ENCODE data around the gene FNDC5.

FNDC5 gene

DNA sequence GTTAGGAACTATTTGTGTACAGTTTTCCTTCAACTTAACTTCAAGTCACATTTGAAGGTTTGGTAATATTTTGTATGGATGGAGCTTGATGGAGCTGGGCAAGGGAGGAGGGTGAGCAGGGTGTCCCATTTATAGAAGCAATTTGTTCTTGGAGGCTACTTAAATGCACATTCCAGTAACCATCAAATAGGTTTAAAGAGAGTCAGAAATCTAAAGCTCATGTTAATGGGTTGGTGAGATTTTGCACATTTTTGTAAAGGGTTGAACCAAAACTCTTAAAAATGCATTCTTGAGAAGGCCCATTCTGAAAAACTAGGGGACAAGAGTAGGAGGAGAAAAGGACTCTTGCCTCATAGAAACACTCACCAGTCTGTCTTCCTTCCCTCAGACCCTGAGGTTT, 10.1 kb downstream of the FNDC5 start:
- TF ChIP-seq, protein P1, sequence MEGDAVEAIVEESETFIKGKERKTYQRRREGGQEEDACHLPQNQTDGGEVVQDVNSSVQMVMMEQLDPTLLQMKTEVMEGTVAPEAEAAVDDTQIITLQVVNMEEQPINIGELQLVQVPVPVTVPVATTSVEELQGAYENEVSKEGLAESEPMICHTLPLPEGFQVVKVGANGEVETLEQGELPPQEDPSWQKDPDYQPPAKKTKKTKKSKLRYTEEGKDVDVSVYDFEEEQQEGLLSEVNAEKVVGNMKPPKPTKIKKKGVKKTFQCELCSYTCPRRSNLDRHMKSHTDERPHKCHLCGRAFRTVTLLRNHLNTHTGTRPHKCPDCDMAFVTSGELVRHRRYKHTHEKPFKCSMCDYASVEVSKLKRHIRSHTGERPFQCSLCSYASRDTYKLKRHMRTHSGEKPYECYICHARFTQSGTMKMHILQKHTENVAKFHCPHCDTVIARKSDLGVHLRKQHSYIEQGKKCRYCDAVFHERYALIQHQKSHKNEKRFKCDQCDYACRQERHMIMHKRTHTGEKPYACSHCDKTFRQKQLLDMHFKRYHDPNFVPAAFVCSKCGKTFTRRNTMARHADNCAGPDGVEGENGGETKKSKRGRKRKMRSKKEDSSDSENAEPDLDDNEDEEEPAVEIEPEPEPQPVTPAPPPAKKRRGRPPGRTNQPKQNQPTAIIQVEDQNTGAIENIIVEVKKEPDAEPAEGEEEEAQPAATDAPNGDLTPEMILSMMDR (IDR thresholded peaks at IDR 0.05; ENCODE audit: insufficient read depth, low read length, missing control alignments) = no peak
- no peak for DNase-seq (ENCODE audit: low read depth, low spot score)
- H3K4me3 ChIP-seq (ENCODE audit: low read depth, low read length) = no peak overlapping the region
- ChIA-PET CTCF (interaction anchor here (2.1 to 7.7 kb wide), 2 partner anchors 13 to 32 kb away, joined by 6 to 112 read pairs; partner anchors contain the start of gene FNDC5), POLR2A (no interaction called here)

- DNase-seq (ENCODE audit: low read depth, low spot score) = no peak
- H3K4me3 ChIP-seq (ENCODE audit: low read depth, low read length) = no peak overlapping the region
- TF ChIP-seq, protein P1 (IDR thresholded peaks at IDR 0.05; ENCODE audit: insufficient read depth, low read length, missing control alignments) = no peak
- ChIA-PET POLR2A (no interaction called here), CTCF (interaction anchor here (0.8 to 7.7 kb wide), 3 partner anchors 11 to 31 kb away, joined by 3 to 112 read pairs (median 6); partner anchors contain the start of gene FNDC5)
Measured at GRCh38 chr1:32859915-32860314, 10.8 kb downstream of the FNDC5 start.

- DNase-seq (ENCODE audit: low read depth, low spot score) = no peak
- POLR2A ChIA-PET = no interaction called here
- TF ChIP-seq, protein P1 (IDR thresholded peaks at IDR 0.05; ENCODE audit: insufficient read depth, low read length, missing control alignments) = no peak
- no peak overlapping the region for H3K4me3 ChIP-seq (ENCODE audit: low read depth, low read length)
- CTCF ChIA-PET = interaction anchor here (1.2 to 7.7 kb wide), 2 partner anchors 15 to 32 kb away, joined by 3 to 112 read pairs; partner anchors contain the start of gene FNDC5
Measured at GRCh38 chr1:32858791-32859190, 11.9 kb downstream of the FNDC5 start.

- no peak overlapping the region for H3K4me3 ChIP-seq (ENCODE audit: low read depth, low read length)
- ChIA-PET POLR2A (no interaction called here), CTCF (interaction anchor here (1.2 to 7.7 kb wide), 2 partner anchors 16 to 32 kb away, joined by 3 to 112 read pairs; partner anchors contain the start of gene FNDC5)
- no peak for DNase-seq (ENCODE audit: low read depth, low spot score)
- TF ChIP-seq, protein P1 (IDR thresholded peaks at IDR 0.05; ENCODE audit: insufficient read depth, low read length, missing control alignments) = no peak
Measured at GRCh38 chr1:32858136-32858535, 12.6 kb downstream of the FNDC5 start.

DNA sequence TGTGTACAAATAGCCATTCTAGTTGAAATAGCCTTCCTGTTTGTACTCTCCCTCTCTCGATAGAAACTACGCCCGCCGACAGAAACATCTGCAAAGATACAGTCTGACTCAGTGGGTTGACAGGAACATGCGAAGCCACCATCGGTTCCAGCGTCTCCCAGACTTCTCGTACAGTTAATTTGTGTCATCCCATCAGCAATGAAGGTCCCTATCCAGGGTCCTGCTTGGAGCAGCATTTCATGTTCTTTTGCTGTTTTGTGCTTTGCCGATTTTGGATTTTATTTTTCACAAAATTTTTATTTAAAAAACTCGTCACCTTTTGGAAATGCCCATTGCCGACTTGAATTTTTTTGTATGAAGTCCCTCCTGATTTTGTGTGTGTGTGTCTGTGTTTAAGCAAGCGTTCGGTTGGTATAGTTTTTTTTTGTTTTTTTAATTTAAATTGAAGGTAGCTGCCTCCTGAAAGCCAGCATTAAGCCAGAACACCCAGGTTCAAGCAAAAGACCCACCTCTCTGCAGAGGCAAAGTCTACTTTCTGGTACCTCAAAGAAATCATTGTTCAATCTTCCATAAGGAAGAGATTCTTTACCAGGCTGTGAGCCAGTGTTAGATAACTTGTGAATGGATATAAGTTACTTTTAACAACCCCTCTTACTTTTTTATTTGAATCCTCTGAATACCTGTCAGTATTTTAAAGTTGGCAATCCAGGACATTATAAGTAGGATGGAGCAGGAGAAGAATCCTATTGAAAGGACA, 14.7 kb downstream of the FNDC5 start:
- no peak overlapping the region for H3K4me3 ChIP-seq (ENCODE audit: low read depth, low read length)
- CTCF ChIA-PET = no interaction called here
- DNase-seq (ENCODE audit: low read depth, low spot score) = no peak
- POLR2A ChIA-PET = interaction anchor here (0.7 kb wide), 1 partner anchor 335 kb away, joined by 3 read pairs; no protein-coding TSS in a partner anchor
- TF ChIP-seq, protein P1 (IDR thresholded peaks at IDR 0.05; ENCODE audit: insufficient read depth, low read length, missing control alignments) = no peak

GRCh38 chr1:32848354-32849063, 22.2 kb downstream of the FNDC5 start:
- ChIA-PET POLR2A (no interaction called here), CTCF (interaction anchor here (0.7 to 6.1 kb wide), 4 partner anchors 11 to 27 kb away, joined by 3 to 28 read pairs (median 13); no protein-coding TSS in a partner anchor)
- TF ChIP-seq, protein P1 (IDR thresholded peaks at IDR 0.05; ENCODE audit: insufficient read depth, low read length, missing control alignments) = no peak
- no peak for DNase-seq (ENCODE audit: low read depth, low spot score)
- H3K4me3 ChIP-seq (ENCODE audit: low read depth, low read length) = no peak overlapping the region
